IPS-18c (cell line): ENCODE data around the gene MORC3.
"Not testable (repeated sequence)": the region's sequence is repeated elsewhere in the genome, so short reads cannot be mapped to it uniquely, and the experiment has no call there.

ENCODE experiments used
- H3K4me3 ChIP-seq: 2 replicates; pipeline ENCODE4 v1.7.0; 2013; ENCODE audit warnings: low read depth, mild to moderate bottlenecking, low read length, moderate library complexity; ENCODE audit not compliant: insufficient read depth
- H3K9me3 ChIP-seq: one replicate; pipeline ENCODE4 v1.6.1; 2013; ENCODE audit warnings: mild to moderate bottlenecking, low read length, moderate library complexity; ENCODE audit not compliant: control insufficient read depth, insufficient read depth

MORC3 gene

GRCh38 chr21:36320421-36321324, 676 bp downstream of the MORC3 start:
- H3K9me3 ChIP-seq = no peaks in the 10 kb centered on the region
- H3K4me3 ChIP-seq = peak overlapping the region; percentile 90

DNA sequence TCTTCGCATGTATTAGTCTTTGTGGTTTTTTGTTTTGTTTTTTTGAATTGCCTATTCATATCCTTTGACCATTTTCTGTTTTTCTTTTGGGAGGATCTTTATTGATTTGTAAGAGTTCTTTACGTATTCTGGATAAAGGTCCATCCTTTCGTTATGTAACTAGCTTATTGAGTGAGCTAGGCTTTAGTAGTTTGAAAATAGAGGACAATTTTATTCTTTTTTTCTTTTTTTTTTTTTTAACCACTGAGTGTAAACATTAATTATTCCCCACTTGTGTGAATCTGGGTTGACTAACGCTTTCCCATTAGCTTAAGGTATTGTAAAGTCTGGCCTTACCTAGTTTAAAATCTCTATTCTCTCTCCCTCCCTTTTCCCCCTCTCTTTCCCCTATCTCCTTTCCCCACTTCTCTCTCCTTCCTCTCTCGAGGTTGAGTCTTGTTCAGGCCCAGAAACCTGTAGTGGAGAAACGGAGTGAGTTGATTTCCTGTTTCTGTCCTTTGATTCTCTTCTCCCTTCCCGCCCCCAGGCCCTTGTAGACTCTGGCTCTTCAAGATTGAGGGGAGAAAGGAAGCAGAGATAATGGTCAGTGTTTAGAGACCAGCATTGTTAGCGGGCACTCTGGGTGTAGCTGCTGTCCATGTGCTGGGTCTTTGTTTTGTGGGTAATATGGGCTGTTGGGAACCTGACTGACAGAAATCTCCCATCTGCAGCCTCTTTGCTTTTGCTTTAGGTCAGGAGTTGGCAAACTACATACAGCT, 1.5 kb downstream of the MORC3 start:
- peak overlapping the region; percentile 90 for H3K4me3 ChIP-seq
- H3K9me3 ChIP-seq = no peaks in the 10 kb centered on the region

- no peaks in the 10 kb centered on the region for H3K9me3 ChIP-seq
- peak overlapping the region; percentile 90; the same call in 1 of the 2 replicates for H3K4me3 ChIP-seq
These were observed 2.1 kb downstream of the MORC3 start for GRCh38 chr21:36322083-36322424.

DNA sequence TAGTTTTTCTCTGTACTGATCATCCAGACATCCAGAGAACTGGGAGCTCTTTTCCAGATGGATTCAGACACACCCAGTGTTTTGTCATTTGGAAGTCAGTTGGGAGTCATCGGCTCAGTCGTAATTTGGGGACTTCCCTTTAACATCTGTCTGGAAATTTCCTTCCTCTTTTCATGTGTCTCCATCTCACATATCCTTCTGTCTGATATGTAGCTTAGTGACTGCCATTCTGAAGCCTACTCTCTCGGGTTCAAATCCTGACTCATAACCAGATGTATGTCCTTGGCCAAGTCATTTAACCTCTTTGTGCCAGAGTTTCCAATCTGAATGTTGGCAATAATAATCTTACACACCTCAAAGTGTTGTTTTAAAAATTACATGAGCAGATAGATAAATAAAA, 3.0 kb downstream of the MORC3 start:
- H3K9me3 ChIP-seq = no peaks in the 10 kb centered on the region
- no peak overlapping the region for H3K4me3 ChIP-seq

GRCh38 chr21:36325373-36326010, 5.5 kb downstream of the MORC3 start:
- H3K4me3 ChIP-seq = no peak overlapping the region
- no peaks in the 10 kb centered on the region for H3K9me3 ChIP-seq

- Histone ChIP-seq H3K9me3 (no peaks in the 10 kb centered on the region), H3K4me3 (no peak overlapping the region)
These were observed 10.9 kb downstream of the MORC3 start for GRCh38 chr21:36330904-36331303.

- Histone ChIP-seq H3K4me3 (no peak overlapping the region), H3K9me3 (no peaks in the 10 kb centered on the region)
These were observed 17.1 kb downstream of the MORC3 start for GRCh38 chr21:36337099-36337509.

GRCh38 chr21:36338975-36339374, 19.0 kb downstream of the MORC3 start:
- Histone ChIP-seq H3K9me3 (no peaks in the 10 kb centered on the region), H3K4me3 (no peak overlapping the region)

DNA sequence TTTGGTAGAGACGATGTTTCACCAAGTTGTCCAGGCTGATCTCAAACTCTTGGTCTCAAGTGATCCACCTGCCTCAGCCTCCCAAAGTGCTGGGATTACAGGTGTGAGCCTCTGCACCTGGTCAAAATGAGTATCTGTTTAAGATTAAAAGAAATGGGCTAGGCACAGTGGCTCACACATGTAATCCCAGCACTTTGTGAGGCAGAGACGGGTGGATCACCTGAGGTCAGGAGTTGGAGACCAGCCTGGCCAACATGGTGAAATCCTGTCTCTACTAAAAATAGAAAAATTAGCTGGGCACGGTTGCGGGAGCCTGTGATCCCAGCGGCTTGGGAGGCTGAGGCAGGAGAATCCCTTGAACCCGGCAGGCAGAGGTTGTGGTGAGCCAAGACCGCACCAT, 22.6 kb downstream of the MORC3 start:
- H3K4me3 ChIP-seq, H3K9me3 ChIP-seq: not testable (repeated sequence)

- Histone ChIP-seq H3K9me3 (no peaks in the 10 kb centered on the region), H3K4me3 (no peak overlapping the region)
These were observed 24.9 kb downstream of the MORC3 start for GRCh38 chr21:36344931-36345330.

DNA sequence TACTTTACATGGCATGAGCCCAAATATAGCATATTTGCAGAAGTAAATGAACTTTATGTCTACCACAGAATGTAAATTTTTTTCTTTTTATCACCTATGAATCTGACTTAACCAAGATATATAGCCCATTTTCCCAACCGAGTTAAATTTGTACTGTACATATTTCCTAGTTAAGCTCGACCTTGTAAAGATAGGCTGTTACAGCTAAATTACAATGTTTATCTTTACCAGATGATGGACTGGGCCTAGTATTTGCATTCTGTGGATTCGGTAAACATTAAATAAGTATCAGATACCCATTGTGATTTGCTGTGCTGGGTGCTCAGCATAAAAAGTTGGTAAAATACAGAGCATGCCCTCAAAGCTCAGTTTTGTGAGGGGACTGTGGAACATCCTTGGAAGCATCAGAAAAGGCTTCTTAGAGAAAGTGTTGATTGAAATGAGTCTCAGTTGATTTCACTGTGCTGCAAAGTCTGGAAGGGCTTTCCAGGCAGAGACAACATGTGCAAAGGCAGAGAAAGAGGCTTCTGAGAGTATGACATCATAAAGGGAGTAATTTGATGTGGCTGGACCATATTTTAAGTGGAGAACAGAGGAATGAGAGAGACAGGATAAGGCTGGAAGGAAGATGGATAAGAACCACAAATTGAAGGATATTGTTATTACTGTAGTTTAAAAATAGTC, 27.4 kb downstream of the MORC3 start:
- no peaks in the 10 kb centered on the region for H3K9me3 ChIP-seq
- H3K4me3 ChIP-seq = no peak overlapping the region

DNA sequence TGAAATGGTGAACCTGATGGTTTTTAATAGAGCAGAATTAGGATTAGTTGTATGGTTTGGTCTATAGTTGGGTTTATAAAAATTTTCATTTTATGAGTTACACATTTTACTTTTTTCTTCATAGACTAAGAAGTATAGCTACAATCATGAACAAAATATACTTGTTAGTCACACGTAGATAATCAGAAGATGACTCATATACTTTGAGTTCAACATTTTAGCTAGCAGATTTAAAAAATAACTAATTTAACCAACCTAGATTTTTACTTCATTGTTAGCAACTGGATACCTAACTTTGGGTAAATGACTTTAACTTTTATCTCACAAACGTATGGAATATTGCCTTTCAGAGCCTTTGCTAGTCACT, 27.9 kb downstream of the MORC3 start:
- H3K4me3 ChIP-seq = no peak overlapping the region
- no peaks in the 10 kb centered on the region for H3K9me3 ChIP-seq

- no peaks in the 10 kb centered on the region for H3K9me3 ChIP-seq
- H3K4me3 ChIP-seq = no peak overlapping the region
These were observed 29.3 kb downstream of the MORC3 start for GRCh38 chr21:36349315-36349714.

DNA sequence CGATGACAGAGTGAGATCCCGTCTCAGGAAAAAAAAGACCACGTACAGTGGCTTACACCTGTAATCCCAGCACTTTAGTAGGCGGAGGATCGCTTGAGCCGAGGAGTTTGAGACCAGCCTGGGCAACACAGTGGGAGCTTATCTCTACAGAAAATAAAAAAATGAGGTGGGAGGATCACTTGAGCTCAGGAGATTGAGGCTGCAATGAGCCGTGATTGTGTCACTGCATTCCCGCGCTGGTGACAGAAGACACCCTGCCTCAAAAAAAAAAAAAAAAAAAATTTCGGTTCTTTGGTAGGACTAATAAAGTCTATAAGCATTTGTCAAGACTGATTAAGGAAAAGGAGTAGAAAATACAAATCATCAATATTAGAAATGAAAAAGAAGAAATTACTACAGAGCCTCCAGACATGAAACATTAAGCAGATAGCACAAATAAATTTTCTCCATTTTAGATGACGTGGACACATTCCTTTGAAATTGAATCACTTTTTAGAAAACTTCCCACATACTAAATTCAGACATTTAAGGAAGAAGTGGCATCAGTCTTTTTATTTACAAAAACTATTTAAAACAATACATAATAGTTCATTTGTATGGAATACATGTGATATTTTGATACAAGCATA, 30.4 kb downstream of the MORC3 start:
- H3K9me3 ChIP-seq = no peaks in the 10 kb centered on the region
- no peak overlapping the region for H3K4me3 ChIP-seq

DNA sequence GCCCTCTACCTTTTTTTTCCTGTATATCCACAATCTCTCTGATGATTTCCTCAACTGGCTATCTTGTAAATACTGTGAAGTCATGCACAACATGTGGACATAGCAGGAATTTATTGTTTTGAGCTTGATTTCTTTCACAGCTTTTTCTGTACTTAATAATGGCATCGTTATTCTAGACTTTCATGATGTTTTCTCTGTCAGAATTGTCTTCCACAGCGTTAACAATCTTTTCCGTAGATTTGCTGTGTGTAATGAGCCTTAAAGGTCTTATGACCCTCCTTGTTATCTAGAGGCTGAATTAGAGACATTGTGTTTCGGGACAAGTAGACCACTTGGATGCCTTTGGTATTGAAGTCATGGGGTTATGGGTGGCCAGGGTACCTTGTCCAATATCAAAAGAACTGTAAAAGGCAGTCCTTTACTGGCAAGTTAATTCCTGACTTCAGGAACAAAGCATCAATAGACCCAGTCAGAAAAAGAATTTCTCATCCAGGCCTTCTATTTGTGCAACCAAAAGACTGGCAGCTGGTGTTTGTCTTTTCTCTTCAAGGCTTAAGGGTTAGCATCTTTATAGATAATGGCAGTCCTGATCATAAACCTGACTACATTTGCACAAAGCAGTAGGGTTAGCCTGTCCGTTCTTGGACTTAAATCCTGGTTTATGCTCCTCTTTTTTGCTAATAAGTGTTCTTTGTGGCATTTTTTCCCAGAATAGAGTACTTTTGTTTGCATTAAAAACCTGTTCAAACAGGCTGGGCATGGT, 35.1 kb downstream of the MORC3 start:
- Histone ChIP-seq H3K4me3 (no peak overlapping the region), H3K9me3 (no peaks in the 10 kb centered on the region)

GRCh38 chr21:36355868-36356267, 35.9 kb downstream of the MORC3 start:
- no peak overlapping the region for H3K4me3 ChIP-seq
- no peaks in the 10 kb centered on the region for H3K9me3 ChIP-seq
